PFSK-1 (cell line): ENCODE data around the gene SBK2.

Experiments
- FOXP2 ChIP-seq: optimal IDR thresholded peaks from 2 replicates; pipeline ENCODE3; 2011; ENCODE audit warnings: borderline replicate concordance, control low read depth, inconsistent platforms; ENCODE audit not compliant: insufficient read depth; ENCODE audit errors: extremely low read length, extremely low read depth
- POLR2AphosphoS5 ChIP-seq: IDR thresholded peaks from 2 replicates; pipeline ENCODE4 v1.6.1; 2012; ENCODE audit warnings: low read depth, mild to moderate bottlenecking, control low read depth, low read length, moderate library complexity
- SIN3A ChIP-seq: IDR thresholded peaks from 2 replicates; pipeline ENCODE4 v1.6.1; 2012; ENCODE audit warnings: mild to moderate bottlenecking, low read length, moderate library complexity, borderline replicate concordance; ENCODE audit not compliant: insufficient read depth
- TAF1 ChIP-seq: IDR thresholded peaks from 2 replicates; pipeline ENCODE4 v1.6.1; 2012; ENCODE audit warnings: low read length, control low read depth, borderline replicate concordance; ENCODE audit not compliant: insufficient read depth
- TF ChIP-seq, protein P1 (sequence below), 2 experiments: IDR thresholded peaks; 2 replicates each; pipeline versions ENCODE4 v1.6.1 to v1.8.0; 2011 to 2012; ENCODE audit warnings: low read depth in 2 of 2, low read length in 2 of 2, control low read depth in 1 of 2, inconsistent platforms in 1 of 2, mild to moderate bottlenecking in 1 of 2, moderate library complexity in 1 of 2; ENCODE audit not compliant: insufficient read depth in 1 of 2

Gene SBK2

DNA sequence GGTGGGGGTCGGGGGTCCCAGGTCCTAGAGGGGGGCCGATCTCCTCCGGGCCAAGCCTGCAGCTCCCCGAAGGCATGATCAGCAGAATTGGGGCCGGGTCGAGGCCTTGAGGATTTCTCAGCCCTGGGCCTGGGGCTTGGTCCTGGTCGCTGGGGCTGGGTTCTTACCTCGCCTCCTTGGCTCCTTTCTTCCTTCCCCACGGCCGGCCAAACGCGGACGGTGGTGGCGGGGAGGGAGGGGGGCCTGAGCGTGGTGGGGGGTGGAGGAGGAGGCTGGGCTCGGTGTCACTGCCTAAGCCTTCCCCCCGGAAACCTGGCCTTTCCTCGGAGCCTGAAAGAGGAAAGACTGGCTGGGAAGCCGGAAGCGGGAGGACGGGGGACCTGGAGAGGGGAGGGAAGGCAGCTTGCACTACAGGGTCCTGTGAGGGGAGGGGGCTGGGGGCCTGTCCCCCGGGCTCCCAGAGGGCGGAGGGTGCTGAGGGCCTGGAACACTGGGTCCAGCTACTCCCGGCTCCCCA is 43.8 kb upstream of the SBK2 start, which contains the start of gene ZNF579:
Gene ZNF579, minus strand, starts transcription at position 221 of the 517 bp plus-strand sequence. CDS start 1,209 bp downstream, outside the sequence.
- TF ChIP-seq POLR2AphosphoS5 (peak; percentile 53; the same call in 1 of the 2 replicates), TAF1 (0 out of 2 replicates have a peak, but pooled peaks have one; percentile 40), SIN3A (peak; percentile 24; the same call in 1 of the 2 replicates), FOXP2 (peak; percentile 23)
- TF ChIP-seq, protein P1, sequence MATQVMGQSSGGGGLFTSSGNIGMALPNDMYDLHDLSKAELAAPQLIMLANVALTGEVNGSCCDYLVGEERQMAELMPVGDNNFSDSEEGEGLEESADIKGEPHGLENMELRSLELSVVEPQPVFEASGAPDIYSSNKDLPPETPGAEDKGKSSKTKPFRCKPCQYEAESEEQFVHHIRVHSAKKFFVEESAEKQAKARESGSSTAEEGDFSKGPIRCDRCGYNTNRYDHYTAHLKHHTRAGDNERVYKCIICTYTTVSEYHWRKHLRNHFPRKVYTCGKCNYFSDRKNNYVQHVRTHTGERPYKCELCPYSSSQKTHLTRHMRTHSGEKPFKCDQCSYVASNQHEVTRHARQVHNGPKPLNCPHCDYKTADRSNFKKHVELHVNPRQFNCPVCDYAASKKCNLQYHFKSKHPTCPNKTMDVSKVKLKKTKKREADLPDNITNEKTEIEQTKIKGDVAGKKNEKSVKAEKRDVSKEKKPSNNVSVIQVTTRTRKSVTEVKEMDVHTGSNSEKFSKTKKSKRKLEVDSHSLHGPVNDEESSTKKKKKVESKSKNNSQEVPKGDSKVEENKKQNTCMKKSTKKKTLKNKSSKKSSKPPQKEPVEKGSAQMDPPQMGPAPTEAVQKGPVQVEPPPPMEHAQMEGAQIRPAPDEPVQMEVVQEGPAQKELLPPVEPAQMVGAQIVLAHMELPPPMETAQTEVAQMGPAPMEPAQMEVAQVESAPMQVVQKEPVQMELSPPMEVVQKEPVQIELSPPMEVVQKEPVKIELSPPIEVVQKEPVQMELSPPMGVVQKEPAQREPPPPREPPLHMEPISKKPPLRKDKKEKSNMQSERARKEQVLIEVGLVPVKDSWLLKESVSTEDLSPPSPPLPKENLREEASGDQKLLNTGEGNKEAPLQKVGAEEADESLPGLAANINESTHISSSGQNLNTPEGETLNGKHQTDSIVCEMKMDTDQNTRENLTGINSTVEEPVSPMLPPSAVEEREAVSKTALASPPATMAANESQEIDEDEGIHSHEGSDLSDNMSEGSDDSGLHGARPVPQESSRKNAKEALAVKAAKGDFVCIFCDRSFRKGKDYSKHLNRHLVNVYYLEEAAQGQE (IDR thresholded peaks at IDR 0.05; ENCODE audit: insufficient read depth in 1 of 2, low read depth in 2 of 2, low read length in 2 of 2) = peak in 1 of 2 experiments; percentile 71; a peak in 2 of 4 replicates

DNA sequence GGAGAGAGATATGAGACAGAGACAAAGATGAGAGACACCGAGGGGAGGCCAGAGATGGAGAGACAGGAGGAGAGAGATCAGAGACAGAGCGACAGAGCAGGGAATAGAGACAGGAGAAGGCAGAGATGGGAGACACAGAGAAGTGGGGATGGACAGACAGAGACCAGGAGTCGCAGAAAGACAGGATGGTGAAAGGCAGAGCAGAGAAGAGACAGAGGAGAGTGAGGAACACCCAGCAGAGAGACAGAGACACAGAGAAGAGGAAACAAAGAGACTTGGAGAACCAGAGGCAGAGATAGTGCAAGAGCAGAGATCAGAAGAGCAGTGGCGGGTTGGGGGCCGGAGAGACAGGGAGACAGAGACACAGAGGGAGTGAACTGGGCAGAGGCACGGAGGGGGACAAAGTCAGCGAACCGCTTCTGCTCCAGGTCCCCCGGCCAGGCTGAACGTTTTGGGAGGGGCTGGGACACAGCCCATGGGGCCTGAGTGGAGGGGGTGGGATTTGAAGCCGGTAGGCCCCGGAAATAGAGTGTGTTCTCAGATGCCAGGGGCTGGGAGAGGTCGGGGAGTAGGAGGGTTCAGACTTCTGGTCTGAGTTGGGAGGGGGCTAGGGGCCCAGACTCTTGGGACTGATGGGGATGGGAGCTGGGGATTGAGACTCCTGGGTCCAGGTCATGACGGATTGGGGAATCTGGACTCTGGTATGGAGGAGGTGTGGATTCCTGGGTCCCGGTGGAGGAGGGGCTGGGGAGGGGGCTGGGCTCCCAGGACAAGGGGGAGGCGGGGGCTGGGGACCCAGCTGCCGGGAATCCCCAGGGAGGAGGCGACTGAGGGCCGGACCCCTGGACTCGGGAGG is 43.1 kb upstream of the SBK2 start:
- no peak for TF ChIP-seq FOXP2
- TF ChIP-seq, protein P1 (IDR thresholded peaks at IDR 0.05; ENCODE audit: insufficient read depth in 1 of 2, low read depth in 2 of 2, low read length in 2 of 2) = no peak
- no peak for TF ChIP-seq SIN3A
- no peak for TF ChIP-seq POLR2AphosphoS5
- TF ChIP-seq TAF1 = no peak

DNA sequence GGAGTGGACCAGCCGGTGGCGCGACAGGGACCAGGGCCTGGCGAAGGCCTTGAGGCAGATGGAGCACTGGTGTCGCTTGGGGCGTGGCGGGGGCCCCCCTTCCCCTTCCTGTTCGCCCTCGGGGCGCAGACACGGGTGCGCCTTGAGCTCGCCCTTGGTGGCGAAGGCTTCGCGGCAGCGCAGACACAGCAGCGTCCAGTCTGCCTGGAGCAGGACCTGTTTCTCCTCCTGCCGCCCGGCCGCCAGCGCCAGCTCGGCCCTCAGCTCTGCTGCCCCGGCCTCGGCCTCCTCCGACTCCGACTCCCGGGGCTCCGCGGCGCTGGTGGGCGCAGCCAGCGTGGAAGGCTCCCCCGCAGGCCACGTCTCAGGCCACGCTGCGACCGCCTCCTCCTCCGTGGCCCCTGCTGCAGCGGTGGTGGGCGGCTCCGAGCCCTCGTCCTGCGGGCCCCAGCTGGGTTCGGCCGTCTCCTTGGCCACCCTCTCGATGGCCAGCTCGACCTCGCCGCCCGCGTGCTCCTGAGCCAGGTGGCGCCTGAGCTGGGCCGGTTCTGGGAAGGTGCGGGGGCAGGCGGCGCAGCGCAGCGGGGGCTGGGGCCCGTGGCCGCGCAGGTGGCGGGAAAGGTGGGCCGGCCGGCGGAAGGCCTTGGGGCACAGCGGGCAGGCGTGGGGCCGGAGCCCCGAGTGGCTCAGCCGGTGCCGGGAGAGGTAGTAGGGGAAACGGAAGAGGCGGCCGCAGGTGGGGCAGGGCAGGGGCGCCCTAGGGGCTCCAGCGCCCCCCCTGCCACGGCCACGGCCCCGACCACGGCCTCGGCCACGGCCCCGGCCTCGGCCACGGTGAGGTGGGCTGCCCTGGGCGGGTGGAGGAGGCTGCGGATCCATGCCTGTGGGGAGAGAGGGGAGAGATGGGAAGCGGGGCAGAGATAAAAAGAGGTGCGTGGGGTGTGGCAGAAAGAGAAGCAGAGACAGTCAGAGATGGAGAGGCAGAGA is 42.1 kb upstream of the SBK2 start:
- TF ChIP-seq TAF1 (no peak), POLR2AphosphoS5 (no peak), FOXP2 (no peak)
- TF ChIP-seq, protein P1 (IDR thresholded peaks at IDR 0.05; ENCODE audit: insufficient read depth in 1 of 2, low read depth in 2 of 2, low read length in 2 of 2) = no peak

DNA sequence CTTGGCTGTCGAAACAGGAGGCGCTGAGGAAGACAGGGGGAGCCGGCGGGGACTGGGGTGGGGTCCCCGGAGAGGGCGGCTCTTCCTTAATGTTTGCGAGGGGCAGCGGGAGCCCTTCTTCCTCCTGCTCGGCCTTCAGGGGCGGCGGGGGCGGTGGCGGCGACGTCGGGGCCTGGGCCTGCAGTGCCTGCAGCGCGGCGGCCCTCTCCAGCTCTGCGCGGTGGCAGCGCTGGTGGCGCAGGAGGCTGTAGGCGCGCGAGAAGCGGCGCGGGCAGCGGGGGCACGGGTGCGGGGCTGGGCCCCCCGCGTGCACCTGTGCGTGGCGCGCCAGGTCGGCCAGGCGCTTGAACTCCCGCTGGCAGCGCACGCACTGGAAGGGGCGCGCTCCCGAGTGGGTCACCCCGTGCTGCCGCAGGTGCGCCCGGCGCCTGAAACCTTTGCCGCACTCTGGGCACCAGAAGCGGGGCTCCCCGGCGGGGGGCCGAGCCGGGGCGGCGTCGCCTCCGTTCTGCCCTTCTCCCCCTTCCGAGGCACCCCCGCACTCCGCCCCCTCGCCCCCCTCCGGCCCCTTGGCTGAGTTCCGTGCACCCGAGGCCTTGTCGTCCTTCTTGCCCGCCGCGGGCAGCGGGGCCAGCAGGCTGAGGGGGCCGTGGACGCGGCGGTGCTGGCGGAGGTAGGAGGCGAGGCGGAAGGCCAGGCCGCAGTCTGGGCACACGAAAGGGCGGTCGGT is 41.3 kb upstream of the SBK2 start:
- TF ChIP-seq FOXP2 = no peak
- TF ChIP-seq, protein P1 (IDR thresholded peaks at IDR 0.05; ENCODE audit: insufficient read depth in 1 of 2, low read depth in 2 of 2, low read length in 2 of 2) = no peak
